Epithelial cell of esophagus (primary cell): Measurements from ENCODE around the gene SENP2.

Experiments
- DNase-seq: peaks from one replicate; pipeline ENCODE4 v3.0.0; 2010; ENCODE audit warnings: low read depth
- H3K4me3 ChIP-seq: 2 replicates; pipeline ENCODE4 v1.5.1; 2011; ENCODE audit warnings: mild to moderate bottlenecking, low read length, control low read depth
- CTCF ChIP-seq: IDR thresholded peaks from 2 replicates; pipeline ENCODE4 v1.5.1; 2011; ENCODE audit warnings: low read depth, mild to moderate bottlenecking, low read length, control low read depth, inconsistent platforms; ENCODE audit not compliant: insufficient read depth; ENCODE audit errors: missing control alignments

Gene SENP2

DNA sequence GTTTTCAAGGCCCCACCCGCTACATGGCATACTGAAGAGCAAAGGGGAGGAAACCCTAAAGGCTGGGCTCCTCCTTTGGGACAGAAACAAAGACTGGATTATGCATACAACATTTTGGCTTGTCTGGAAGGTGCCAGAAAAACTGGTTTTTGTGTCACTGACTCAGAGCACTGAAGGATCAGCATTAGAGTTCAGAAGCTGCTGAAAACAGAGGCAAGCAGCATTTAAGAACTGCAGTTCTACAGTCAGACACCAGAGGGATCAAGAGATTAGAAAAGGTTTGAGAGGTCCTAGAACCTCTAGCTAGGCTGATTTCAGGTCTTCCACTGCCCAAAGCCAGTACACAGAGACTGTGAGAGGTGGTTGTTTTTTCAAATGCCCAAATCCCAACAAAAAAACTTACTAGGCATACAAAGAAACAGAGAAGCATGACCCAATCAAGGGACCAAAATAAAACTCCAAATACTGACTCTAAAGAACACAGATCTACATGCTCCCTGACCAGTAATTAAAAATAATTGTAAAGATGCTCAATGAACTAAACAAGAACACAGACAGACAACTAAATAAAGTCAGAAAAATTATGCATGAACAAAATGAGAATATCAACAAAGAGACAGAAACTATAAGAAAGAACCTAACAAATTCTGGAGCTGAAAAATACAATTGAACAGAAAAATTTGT lies 91.2 kb downstream of the SENP2 start:
- TF ChIP-seq CTCF = peak; percentile 88
- DNase-seq = peak; percentile 97
- no peak overlapping the region for H3K4me3 ChIP-seq

- H3K4me3 ChIP-seq = no peak overlapping the region
- no peak for DNase-seq
- no peak for TF ChIP-seq CTCF
These were observed 91.9 kb downstream of the SENP2 start for GRCh38 chr3:185678027-185678426.

DNA sequence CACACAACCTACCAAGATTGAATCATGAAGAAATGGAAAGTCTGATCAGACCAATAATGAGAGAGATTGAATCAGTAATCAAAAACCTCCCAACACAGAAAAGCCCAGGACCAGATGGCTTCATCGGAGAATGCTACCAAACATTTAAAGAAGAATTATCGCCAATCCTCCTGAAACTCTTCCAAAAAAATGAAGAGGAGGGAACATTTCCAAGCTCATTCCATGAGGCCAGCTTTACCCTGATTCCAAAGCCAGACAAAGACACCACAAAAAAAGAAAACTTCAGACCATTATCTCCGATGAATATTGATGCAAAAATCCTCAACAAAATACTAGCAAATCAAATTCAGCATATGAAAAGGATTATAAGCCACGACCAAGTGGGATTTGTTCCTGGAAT lies 94.1 kb downstream of the SENP2 start:
- DNase-seq = no peak
- no peak for TF ChIP-seq CTCF
- no peak overlapping the region for H3K4me3 ChIP-seq
